Peyer's patch (tissue), 4 donors: Measurements from ENCODE around the gene NXT1.

Source experiments
- CTCF ChIP-seq, 6 experiments: fragments of 450-650 bp in 4 of 6; fragments of 200-600 bp in 2 of 6; sonication (generic) in 1 of 6; IDR thresholded peaks; one replicate each; pipeline ENCODE4 v1.5.1; 2017 to 2019; ENCODE audit warnings: antibody characterized with exemption in 6 of 6, mild to moderate bottlenecking in 3 of 6, moderate library complexity in 1 of 6
- POLR2A ChIP-seq, 2 donors: fragments of 450-650 bp; IDR thresholded peaks; one replicate each; pipeline ENCODE4 v1.5.1; 2017; ENCODE audit warnings: antibody characterized with exemption in 2 of 2, mild to moderate bottlenecking in 2 of 2, moderate library complexity in 2 of 2

DNA sequence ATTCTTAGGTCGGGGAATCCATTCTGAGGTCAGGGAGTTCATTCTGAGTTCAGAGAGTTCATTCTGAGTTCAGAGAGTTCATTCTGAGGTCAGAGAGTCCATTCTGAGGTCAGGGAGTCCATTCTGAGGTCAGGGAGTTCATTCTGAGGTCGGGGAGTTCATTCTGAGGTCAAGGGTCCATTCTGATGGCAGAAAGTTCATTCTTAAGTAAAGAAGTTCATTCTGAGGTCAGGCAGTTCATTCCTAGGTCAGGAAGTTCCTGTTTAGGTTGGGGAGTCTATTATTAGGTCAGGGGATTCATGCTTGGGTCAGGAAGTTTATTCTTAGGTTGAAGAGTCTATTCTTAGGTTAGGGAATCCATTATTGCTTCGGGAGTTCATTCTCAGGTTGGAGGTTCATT lies 16.5 kb upstream of the NXT1 start:
- TF ChIP-seq CTCF (IDR thresholded peaks at IDR 0.05) (no peak), POLR2A (IDR thresholded peaks at IDR 0.05) (no peak)
